HEK293 (cell line): ENCODE data around the gene PSTPIP2.

Source experiments
- CTCF ChIA-PET: fragments of 350-600 bp; formaldehyde crosslinking; extraction: SDS; loops from one replicate; lab custom pipeline; 2021; ENCODE audit warnings: antibody characterized with exemption; lab: Yijun Ruan, JAX
- POLR2A ChIA-PET: fragments of 300-600 bp; formaldehyde crosslinking; extraction: SDS; loops from one replicate; lab custom pipeline; 2020; ENCODE audit warnings: antibody characterized with exemption, inconsistent platforms; lab: Yijun Ruan, JAX
- H3K27ac ChIP-seq: fragments of 200-500 bp; sonication (Bioruptor generic); 2 replicates; pipeline ENCODE4 v1.5.1; 2014; ENCODE audit warnings: low read depth, low read length, control low read depth, inconsistent platforms; ENCODE audit errors: extremely low read depth
- H3K36me3 ChIP-seq, 2 experiments: fragments of 200-500 bp in 1 of 2; sonication (Bioruptor generic) in 1 of 2; 1 replicate in 1 of 2; 2 replicates in 1 of 2; pipeline ENCODE4 v1.5.1; 2014 to 2017; ENCODE audit warnings: inconsistent platforms in 2 of 2, low read length in 2 of 2; ENCODE audit not compliant: control insufficient read depth in 2 of 2, insufficient read depth in 1 of 2
- H3K4me1 ChIP-seq: fragments of 200-500 bp; sonication (Bioruptor generic); 2 replicates; pipeline ENCODE4 v1.5.1; 2014; ENCODE audit warnings: mild to moderate bottlenecking, low read length, inconsistent platforms; ENCODE audit not compliant: control insufficient read depth, insufficient read depth
- H3K4me3 ChIP-seq: 2 replicates; pipeline ENCODE4 v1.5.1; 2011; ENCODE audit warnings: low read depth, mild to moderate bottlenecking, control low read depth, low read length, moderate library complexity
- H3K9me3 ChIP-seq: fragments of 200-500 bp; sonication (Bioruptor generic); 2 replicates; pipeline ENCODE4 v1.5.1; 2014; ENCODE audit warnings: low read depth, low read length, inconsistent platforms; ENCODE audit not compliant: control insufficient read depth, insufficient read depth
- BCL11B ChIP-seq: fragments of 450-650 bp; formaldehyde crosslinking; IDR thresholded peaks from 2 replicates; pipeline ENCODE4 v1.5.1; 2016; ENCODE audit warnings: low read depth, missing biosample characterization, missing genetic modification characterization
- FEZF1 ChIP-seq: fragments of 450-650 bp; formaldehyde crosslinking; IDR thresholded peaks from 2 replicates; pipeline ENCODE4 v1.5.1; 2016; ENCODE audit warnings: missing biosample characterization, missing genetic modification characterization
- KLF17 ChIP-seq: fragments of 450-650 bp; formaldehyde crosslinking; IDR thresholded peaks from 2 replicates; pipeline ENCODE4 v1.5.1; 2016; ENCODE audit warnings: missing biosample characterization, missing genetic modification characterization
- KLF8 ChIP-seq: fragments of 450-650 bp; formaldehyde crosslinking; IDR thresholded peaks from 2 replicates; pipeline ENCODE4 v1.5.1; 2016; ENCODE audit warnings: missing biosample characterization, missing genetic modification characterization
- OSR2 ChIP-seq: fragments of 450-650 bp; formaldehyde crosslinking; IDR thresholded peaks from 2 replicates; pipeline ENCODE4 v1.5.1; 2016; ENCODE audit warnings: missing biosample characterization, missing genetic modification characterization
- RBAK ChIP-seq: fragments of 450-650 bp; formaldehyde crosslinking; IDR thresholded peaks from 2 replicates; pipeline ENCODE4 v1.5.1; 2016; ENCODE audit warnings: missing biosample characterization, missing genetic modification characterization
- SCRT1 ChIP-seq: fragments of 450-650 bp; formaldehyde crosslinking; IDR thresholded peaks from 2 replicates; pipeline ENCODE4 v1.5.1; 2016; ENCODE audit warnings: missing biosample characterization, missing genetic modification characterization, borderline replicate concordance
- ZBTB10 ChIP-seq: fragments of 450-650 bp; formaldehyde crosslinking; IDR thresholded peaks from 2 replicates; pipeline ENCODE4 v1.5.1; 2016; ENCODE audit warnings: missing biosample characterization, missing genetic modification characterization
- ZBTB21 ChIP-seq: fragments of 450-650 bp; formaldehyde crosslinking; IDR thresholded peaks from 2 replicates; pipeline ENCODE4 v1.5.1; 2017; ENCODE audit warnings: missing biosample characterization, missing genetic modification characterization
- ZFP3 ChIP-seq: fragments of 450-650 bp; formaldehyde crosslinking; IDR thresholded peaks from 2 replicates; pipeline ENCODE4 v1.5.1; 2016; ENCODE audit warnings: low read depth, missing biosample characterization, missing genetic modification characterization
- ZIC2 ChIP-seq: fragments of 450-650 bp; formaldehyde crosslinking; IDR thresholded peaks from 2 replicates; pipeline ENCODE4 v1.5.1; 2016; ENCODE audit warnings: missing biosample characterization, missing genetic modification characterization
- ZNF138 ChIP-seq: fragments of 450-650 bp; formaldehyde crosslinking; IDR thresholded peaks from 2 replicates; pipeline ENCODE4 v1.5.1; 2016; ENCODE audit warnings: missing biosample characterization, missing genetic modification characterization, borderline replicate concordance
- ZNF169 ChIP-seq: fragments of 450-650 bp; formaldehyde crosslinking; IDR thresholded peaks from 2 replicates; pipeline ENCODE4 v1.5.1; 2016; ENCODE audit warnings: missing biosample characterization, missing genetic modification characterization
- ZNF184 ChIP-seq: fragments of 450-650 bp; IDR thresholded peaks from 2 replicates; pipeline ENCODE4 v1.5.1; 2018; ENCODE audit warnings: missing biosample characterization, mild to moderate bottlenecking, missing genetic modification characterization
- ZNF26 ChIP-seq: fragments of 450-650 bp; formaldehyde crosslinking; IDR thresholded peaks from 2 replicates; pipeline ENCODE4 v1.5.1; 2016; ENCODE audit warnings: missing biosample characterization, missing genetic modification characterization
- ZNF302 ChIP-seq: fragments of 450-650 bp; formaldehyde crosslinking; IDR thresholded peaks from 2 replicates; pipeline ENCODE4 v1.5.1; 2016; ENCODE audit warnings: missing biosample characterization, missing genetic modification characterization, low read depth
- ZNF558 ChIP-seq: fragments of 450-650 bp; formaldehyde crosslinking; IDR thresholded peaks from 2 replicates; pipeline ENCODE4 v1.5.1; 2016; ENCODE audit warnings: missing biosample characterization, missing genetic modification characterization
- ZNF610 ChIP-seq: fragments of 450-650 bp; formaldehyde crosslinking; IDR thresholded peaks from 2 replicates; pipeline ENCODE4 v1.5.1; 2016; ENCODE audit warnings: missing biosample characterization, missing genetic modification characterization, borderline replicate concordance
- ZNF660 ChIP-seq: fragments of 450-650 bp; IDR thresholded peaks from 2 replicates; pipeline ENCODE4 v1.5.1; 2018; ENCODE audit warnings: missing biosample characterization, mild to moderate bottlenecking, missing genetic modification characterization
- ZNF670 ChIP-seq: fragments of 450-650 bp; formaldehyde crosslinking; IDR thresholded peaks from 2 replicates; pipeline ENCODE4 v1.5.1; 2016; ENCODE audit warnings: missing biosample characterization, missing genetic modification characterization, low read depth
- ZNF704 ChIP-seq: fragments of 450-650 bp; formaldehyde crosslinking; IDR thresholded peaks from 2 replicates; pipeline ENCODE4 v1.5.1; 2016; ENCODE audit warnings: missing biosample characterization, missing genetic modification characterization
- ZNF791 ChIP-seq: fragments of 450-650 bp; formaldehyde crosslinking; IDR thresholded peaks from 2 replicates; pipeline ENCODE4 v1.5.1; 2016; ENCODE audit warnings: missing biosample characterization, missing genetic modification characterization
- ZNF830 ChIP-seq: fragments of 450-650 bp; IDR thresholded peaks from 2 replicates; pipeline ENCODE4 v1.5.0; 2018; ENCODE audit warnings: missing biosample characterization, missing genetic modification characterization, low read depth, mild to moderate bottlenecking, moderate library complexity
- ZSCAN18 ChIP-seq: fragments of 450-650 bp; formaldehyde crosslinking; IDR thresholded peaks from 2 replicates; pipeline ENCODE4 v1.5.1; 2016; ENCODE audit warnings: missing biosample characterization, missing genetic modification characterization
- ZXDB ChIP-seq: fragments of 450-650 bp; formaldehyde crosslinking; IDR thresholded peaks from 2 replicates; pipeline ENCODE4 v1.5.1; 2016; ENCODE audit warnings: missing biosample characterization, missing genetic modification characterization

PSTPIP2 gene

GRCh38 chr18:46040033-46040746 lies 31.9 kb downstream of the PSTPIP2 start:
- H3K36me3 ChIP-seq = peaks cover 0 to 5% of the 10 kb centered on the region in 2 experiments; a peak in 1 of 3 replicates
- CTCF ChIA-PET = interaction anchor here (0.6 to 1.2 kb wide), 2 partner anchors 66 to 1060 kb away, joined by 3 read pairs; no protein-coding TSS in a partner anchor
- H3K4me3 ChIP-seq = no peak overlapping the region
- no peaks in the 10 kb centered on the region for H3K9me3 ChIP-seq
- POLR2A ChIA-PET = no interaction called here
- TF ChIP-seq ZNF791 (tag by site-specific recombination) (no peak), ZNF558 (no peak), ZIC2 (no peak), ZXDB (tag by site-specific recombination) (no peak), BCL11B (tag by site-specific recombination) (no peak), ZNF610 (no peak), ZNF184 (tag by site-specific recombination) (no peak), ZBTB21 (tag by site-specific recombination) (no peak), ZSCAN18 (no peak), ZNF138 (tag by site-specific recombination) (no peak), ZNF169 (tag by site-specific recombination) (no peak), ZNF830 (no peak), KLF8 (tag by site-specific recombination) (no peak), FEZF1 (tag by site-specific recombination) (no peak), ZNF704 (no peak), SCRT1 (tag by site-specific recombination) (no peak)
- no peak overlapping the region for H3K27ac ChIP-seq
- no peaks in the 10 kb centered on the region for H3K4me1 ChIP-seq

GRCh38 chr18:46037512-46038305 lies 34.4 kb downstream of the PSTPIP2 start:
- no peak overlapping the region for H3K4me3 ChIP-seq
- ChIA-PET POLR2A (no interaction called here), CTCF (interaction anchor here (0.6 kb wide), 1 partner anchor 10 kb away, joined by 3 read pairs; no protein-coding TSS in a partner anchor)
- peaks cover 0 to 5% of the 10 kb centered on the region in 2 experiments; a peak in 1 of 3 replicates for H3K36me3 ChIP-seq
- no peaks in the 10 kb centered on the region for H3K9me3 ChIP-seq
- no peaks in the 10 kb centered on the region for H3K4me1 ChIP-seq
- no peak overlapping the region for H3K27ac ChIP-seq
- TF ChIP-seq ZNF830 = no peak
- TF ChIP-seq ZNF660 (tag by site-specific recombination) = no peak
- TF ChIP-seq ZNF670 = no peak
- no peak for TF ChIP-seq ZFP3 (tag by site-specific recombination)
- TF ChIP-seq ZNF704 = no peak
- TF ChIP-seq RBAK (tag by site-specific recombination) = no peak
- TF ChIP-seq ZNF302 (tag by site-specific recombination) = no peak
- TF ChIP-seq KLF17 (tag by site-specific recombination) = no peak
- TF ChIP-seq OSR2 (tag by site-specific recombination) = no peak
- TF ChIP-seq ZBTB10 (tag by site-specific recombination) = no peak
- TF ChIP-seq ZNF26 (tag by site-specific recombination) = no peak
